CD4-positive, alpha-beta T cell treated with Interleukin-15 for 4 hours (primary cell): Measurements from ENCODE around the gene FLT3.

Experiments used
- DNase-seq: peaks from one replicate; pipeline ENCODE4 v3.0.0-alpha.2; 2020; ENCODE audit warnings: low spot score

Gene FLT3

GRCh38 chr13:27960362-27961226 is 139.8 kb downstream of the FLT3 start:
- no peak for DNase-seq

GRCh38 chr13:27959976-27960361 is 140.4 kb downstream of the FLT3 start:
- no peak for DNase-seq

DNA sequence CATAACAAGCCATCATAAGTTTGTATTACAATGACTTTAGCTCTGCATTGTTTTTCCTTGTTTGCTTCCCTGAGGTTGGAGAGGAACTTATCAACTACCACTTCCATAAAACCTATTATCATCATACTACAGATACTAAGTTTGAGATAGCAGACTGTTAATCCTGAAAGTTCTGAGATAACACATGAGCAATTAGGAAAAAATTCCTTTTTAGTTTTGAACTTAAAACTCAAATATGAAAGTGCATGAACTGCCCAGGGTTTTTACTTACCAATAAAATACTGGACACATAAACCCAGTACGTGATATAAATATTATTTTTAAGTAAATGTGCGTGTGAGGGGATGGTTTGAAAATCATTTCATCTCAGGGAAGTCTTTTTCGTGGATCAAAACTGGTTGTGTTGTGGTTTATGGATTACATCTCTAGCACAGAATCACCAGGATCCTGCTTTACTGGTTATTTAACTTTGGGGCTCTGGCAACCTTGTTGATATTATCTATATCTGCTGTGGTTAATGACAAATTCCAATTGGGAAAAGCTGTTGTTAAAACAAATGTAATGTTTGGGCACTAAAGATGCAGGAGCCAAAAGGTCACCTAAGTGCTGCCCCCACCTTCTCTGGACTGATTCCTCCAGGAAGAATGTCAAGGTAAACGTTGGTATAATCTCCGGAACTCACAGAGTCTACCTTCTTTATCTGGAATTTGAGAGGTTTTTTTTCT is 143.6 kb downstream of the FLT3 start:
- no peak for DNase-seq

- DNase-seq: no peak
Observed at GRCh38 chr13:27955014-27955591, 145.3 kb downstream of the FLT3 start.

GRCh38 chr13:27954406-27954851 is 145.9 kb downstream of the FLT3 start:
- DNase-seq: no peak

DNA sequence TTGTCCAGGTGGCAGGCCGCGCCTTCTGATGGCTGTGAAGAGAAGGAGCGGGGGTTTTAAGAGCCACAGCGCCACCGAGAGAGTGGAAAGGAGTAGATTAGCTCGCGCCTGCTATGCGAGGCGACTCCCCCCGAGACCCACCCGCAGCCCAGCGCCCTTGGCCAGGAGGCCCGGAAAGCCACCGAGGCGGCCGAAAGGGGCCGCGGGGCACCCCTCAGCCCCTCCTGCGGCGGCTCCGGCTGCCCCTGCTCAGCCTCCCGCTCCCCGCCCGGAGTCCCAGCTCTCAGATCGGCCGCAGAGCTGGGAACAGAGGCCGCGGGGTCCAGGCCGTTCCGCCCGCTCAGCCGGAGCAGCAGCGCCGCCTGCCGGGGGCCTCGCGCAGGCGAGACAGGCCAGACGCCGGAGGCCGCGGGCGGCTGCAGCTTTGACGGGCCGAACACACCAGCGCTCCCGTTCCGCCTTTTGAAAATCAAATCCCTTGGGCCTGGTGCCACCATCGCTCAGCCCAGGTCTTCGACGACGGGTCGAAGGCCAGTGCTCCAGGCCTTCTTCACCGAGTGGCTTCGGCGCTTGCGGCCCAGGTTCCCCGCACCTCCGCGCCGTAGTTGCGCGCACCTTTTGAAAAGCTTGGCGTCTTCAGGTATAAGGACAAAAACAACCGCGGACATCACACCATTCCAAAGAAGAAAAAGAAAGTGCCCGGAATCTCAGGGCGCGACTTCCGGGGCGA is 146.5 kb downstream of the FLT3 start:
- DNase-seq: peak; percentile 40
